GM12865 (cell line): ENCODE results near the gene PLEKHG5.

Source experiments
- DNase-seq: peaks from one replicate; pipeline ENCODE4 v3.0.0; 2010; ENCODE audit warnings: low read depth
- H3K4me3 ChIP-seq: 2 replicates; pipeline ENCODE4 v1.5.1; 2011; ENCODE audit warnings: mild to moderate bottlenecking, low read depth, low read length, control low read depth
- TF ChIP-seq, protein P1 (sequence below): IDR thresholded peaks from 2 replicates; pipeline ENCODE4 v1.5.1; 2011; ENCODE audit warnings: low read length, control low read depth, low read depth, inconsistent platforms; ENCODE audit not compliant: insufficient read depth; ENCODE audit errors: missing control alignments

PLEKHG5 gene

DNA sequence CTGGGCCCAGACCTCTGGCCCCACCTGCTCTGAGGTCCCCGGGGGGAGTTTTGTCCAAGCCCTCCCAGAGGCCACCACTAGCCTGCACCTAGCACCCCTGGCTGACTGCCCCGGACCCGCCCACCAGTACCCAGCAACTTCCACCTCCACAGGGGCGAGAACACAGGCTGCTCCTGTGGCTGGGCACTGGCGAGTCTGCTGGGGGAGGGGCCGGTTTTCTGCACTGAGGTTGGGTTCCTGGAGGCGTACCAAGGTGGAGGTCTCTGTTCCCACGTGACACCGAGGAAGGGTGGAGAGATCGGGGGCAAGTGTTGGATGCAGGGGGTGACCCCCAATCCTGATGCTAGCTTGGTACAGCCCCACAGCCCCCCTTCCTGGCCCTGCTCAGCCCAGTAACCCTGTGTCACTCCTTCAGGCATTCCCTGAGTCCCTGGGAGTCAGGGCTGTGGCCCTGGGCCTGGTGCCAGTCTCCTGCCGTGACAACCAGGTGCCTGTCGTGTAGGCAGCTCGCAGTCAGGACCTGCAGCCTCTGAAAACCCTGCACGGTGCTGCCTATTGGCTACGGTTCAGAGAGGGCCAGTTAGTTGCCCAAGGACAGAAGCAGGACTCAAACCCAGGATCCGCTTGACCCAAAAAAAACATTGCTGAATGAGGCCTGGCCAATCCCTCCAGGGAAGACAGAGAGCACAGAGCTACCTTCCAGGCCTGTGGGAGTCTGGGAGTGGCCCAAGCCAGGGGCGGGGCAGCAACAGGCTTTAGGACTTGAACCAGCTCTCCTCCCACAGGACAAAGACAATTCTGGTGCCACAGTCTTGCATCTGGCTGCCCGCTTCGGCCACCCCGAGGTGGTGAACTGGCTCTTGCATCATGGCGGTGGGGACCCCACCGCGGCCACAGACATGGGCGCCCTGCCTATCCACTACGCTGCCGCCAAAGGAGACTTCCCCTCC, 63.8 kb downstream of the PLEKHG5 start:
- TF ChIP-seq, protein P1, sequence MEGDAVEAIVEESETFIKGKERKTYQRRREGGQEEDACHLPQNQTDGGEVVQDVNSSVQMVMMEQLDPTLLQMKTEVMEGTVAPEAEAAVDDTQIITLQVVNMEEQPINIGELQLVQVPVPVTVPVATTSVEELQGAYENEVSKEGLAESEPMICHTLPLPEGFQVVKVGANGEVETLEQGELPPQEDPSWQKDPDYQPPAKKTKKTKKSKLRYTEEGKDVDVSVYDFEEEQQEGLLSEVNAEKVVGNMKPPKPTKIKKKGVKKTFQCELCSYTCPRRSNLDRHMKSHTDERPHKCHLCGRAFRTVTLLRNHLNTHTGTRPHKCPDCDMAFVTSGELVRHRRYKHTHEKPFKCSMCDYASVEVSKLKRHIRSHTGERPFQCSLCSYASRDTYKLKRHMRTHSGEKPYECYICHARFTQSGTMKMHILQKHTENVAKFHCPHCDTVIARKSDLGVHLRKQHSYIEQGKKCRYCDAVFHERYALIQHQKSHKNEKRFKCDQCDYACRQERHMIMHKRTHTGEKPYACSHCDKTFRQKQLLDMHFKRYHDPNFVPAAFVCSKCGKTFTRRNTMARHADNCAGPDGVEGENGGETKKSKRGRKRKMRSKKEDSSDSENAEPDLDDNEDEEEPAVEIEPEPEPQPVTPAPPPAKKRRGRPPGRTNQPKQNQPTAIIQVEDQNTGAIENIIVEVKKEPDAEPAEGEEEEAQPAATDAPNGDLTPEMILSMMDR, result no peak
- H3K4me3 ChIP-seq, result no peak overlapping the region
- no peak for DNase-seq

DNA sequence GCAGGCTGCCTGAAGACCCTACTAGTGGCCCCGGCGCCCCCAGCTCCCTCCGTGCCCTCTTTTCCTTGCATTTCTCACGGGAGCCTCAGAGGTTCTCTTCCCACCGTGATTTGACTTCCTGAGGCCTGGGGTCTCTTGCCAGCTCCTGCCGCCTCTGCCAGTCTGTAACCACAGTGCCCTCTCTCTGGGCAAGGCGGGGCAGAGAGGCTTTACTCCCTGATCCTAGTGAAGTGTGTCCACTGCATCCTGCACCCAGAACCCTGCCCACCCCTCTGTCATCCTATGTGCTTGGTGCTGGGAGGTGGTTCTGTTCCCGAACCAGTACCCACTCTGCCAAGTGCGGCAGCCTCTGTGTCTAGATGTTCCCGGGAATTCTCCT, 64.5 kb downstream of the PLEKHG5 start:
- H3K4me3 ChIP-seq, result no peak overlapping the region
- DNase-seq, result no peak
- TF ChIP-seq, protein P1, result no peak

DNA sequence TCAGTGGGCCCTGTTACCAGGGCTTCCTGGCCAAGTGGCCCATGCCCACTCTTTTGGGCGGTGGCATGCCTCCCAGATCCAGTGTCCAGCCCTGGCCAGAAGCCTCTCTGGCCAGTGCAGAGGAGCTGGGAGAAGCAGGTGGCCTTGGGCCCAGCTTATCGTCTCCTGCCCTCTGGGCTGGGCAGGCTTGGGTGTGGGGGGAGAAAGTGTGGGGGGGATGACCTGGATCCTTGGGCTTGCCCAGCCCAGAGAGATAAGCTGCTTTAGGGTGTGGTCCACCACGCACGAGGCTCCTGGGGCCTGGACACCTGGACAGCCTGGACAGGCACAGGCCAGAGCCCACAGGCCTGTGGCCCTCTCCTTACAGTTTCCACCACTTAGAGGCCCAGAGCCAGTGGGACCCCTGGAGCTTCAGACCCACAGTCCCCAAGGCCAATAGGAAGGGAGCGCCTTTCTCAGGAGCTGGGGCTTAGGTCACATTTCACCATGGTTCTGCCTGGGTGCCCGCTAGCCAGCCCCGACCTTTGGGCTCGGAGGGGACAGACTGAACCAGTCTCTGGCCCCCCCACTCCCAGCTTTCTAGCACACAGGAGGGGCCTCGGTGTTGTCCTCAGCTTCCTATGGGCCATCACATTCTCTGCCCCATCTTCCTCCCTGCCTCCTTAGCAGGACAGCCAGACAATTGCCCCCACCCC, 65.0 kb downstream of the PLEKHG5 start:
- TF ChIP-seq, protein P1, result no peak

DNA sequence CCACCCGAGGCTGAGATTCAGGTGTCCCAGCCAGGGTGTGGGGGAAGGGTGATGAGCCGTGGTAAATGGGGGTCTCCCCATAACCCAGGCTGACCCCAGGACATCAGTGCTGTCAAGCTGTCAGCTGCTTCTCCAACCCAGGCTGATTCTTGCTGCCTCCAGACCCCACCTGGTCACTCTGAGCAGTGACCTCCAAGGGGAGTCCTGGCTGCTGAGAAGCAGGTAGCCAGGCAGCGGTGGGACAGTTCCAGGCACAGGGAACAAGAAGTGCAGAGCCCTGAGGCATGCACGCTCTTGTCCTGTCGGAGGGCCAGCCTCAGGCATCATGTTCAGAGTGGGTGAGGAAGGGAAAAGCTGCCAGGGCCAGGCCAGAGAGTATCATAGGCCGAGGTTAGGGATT, 65.8 kb downstream of the PLEKHG5 start:
- no peak for DNase-seq
- TF ChIP-seq, protein P1, result no peak
- H3K4me3 ChIP-seq, result no peak overlapping the region

More for the DNA sequence above, 65.0 kb downstream of the PLEKHG5 start:
- no peak overlapping the region for H3K4me3 ChIP-seq
- DNase-seq, result no peak

DNA sequence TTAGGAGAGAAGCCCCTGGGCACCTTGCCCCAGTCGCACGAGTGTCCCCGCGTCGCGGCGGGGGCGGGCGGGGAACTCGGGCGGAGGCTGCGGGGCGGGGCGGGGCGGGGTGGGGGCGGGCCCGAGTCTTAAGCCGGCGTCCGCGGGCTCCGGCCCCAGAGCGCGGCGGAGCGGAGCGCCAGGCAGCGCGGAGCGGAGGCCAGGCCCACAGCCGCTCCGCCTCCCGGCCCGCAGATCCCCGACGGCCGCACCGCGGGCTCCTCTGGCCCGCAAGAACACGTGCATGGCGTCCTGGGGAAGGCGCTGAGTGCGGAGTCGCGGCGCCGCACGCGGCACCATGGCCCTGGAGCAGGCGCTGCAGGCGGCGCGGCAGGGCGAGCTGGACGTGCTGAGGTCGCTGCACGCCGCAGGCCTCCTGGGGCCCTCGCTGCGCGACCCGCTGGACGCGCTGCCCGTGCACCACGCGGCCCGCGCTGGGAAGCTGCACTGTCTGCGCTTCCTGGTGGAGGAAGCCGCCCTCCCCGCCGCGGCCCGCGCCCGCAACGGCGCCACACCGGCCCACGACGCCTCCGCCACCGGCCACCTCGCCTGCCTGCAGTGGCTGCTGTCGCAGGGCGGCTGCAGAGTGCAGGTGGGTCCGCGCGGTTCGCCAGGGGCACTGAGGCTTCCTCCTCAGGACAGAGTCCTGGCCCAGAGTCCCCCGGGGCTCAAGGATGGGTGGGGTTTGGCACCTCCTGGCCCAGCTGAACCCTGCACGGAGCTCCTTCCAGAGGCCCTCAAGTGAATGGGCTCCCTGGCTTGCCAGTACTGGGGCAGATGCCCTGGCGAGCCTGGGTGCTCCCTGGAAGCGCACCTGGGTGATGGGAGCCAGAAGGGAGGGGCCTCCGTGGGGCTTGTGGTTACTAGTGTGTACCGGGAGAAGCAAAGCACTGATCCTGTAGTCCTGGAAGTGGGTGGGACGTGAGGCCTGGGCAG, 66.6 kb downstream of the PLEKHG5 start, which contains the start of gene ESPN:
Gene ESPN, plus strand, starts transcription at position 158 of the 975 bp plus-strand sequence. Its CDS starts 180 bp downstream, at position 338.
- no peak within 1 kb of the TSS for H3K4me3 ChIP-seq
- TF ChIP-seq, protein P1, result no peak
- no peak for DNase-seq

DNA sequence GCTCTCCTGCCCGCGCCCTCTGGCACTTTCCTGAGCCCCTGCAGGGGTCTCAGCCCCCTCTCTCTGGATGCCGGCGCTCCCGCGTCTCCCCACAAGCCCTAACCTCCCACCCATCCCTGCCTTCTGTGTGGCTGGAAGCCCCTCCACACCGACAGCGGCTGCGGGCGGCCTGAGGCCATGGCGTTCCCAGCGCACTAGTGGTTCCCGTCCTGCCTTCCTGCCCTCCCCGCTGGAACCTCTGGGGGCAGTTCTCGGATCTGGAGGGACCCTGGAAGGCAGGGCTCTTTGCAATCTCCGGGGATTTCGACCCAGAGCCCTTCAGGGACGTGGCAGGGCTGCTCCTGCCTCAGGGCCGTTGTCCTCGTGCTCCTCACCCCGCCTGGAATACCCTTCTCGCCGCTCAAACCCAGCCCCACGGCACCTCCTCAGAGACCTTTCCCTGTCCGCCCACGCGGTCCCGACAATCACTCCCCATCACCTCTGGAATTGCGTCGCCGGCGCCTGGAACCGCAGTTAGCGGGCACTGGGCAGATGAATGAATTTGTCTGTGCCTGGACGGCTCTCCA, 67.4 kb downstream of the PLEKHG5 start:
- H3K4me3 ChIP-seq, result no peak overlapping the region
- TF ChIP-seq, protein P1, result no peak
- no peak for DNase-seq
